ENCODE data around the gene C20orf141. TPM values are rescaled to one million over a fixed set of nuclear protein-coding genes. Genes with fewer than 3 reads are reported as not detected.

The C20orf141 gene
- total RNA-seq, 2 donors from 2014 or later: not detected

- DNase-seq (ENCODE audit: low spot score): no peak
- intact Hi-C loops (cut with DNase I): no loop called here
Measured at GRCh38 chr20:2838847-2839671, 24.3 kb downstream of the C20orf141 start.

- intact Hi-C loops (cut with DNase I): no loop called here
- DNase-seq (ENCODE audit: low spot score): no peak
Measured at GRCh38 chr20:2839732-2840137, 24.9 kb downstream of the C20orf141 start.

- DNase-seq (ENCODE audit: low spot score): peak; percentile 97
- intact Hi-C loops (cut with DNase I): no loop called here
Measured at GRCh38 chr20:2840138-2840966, 25.6 kb downstream of the C20orf141 start, which contains the start of the genes PCED1A and VPS16. PCED1A (minus strand) TSS chr20:2840655; CDS start chr20:2839912, 743 bp downstream. VPS16 (plus strand) TSS chr20:2840745; CDS start chr20:2840775, 30 bp downstream.

- DNase-seq (ENCODE audit: low spot score): peak; percentile 94
- intact Hi-C loops (cut with DNase I): no loop called here
Measured at GRCh38 chr20:2840967-2841531, 26.3 kb downstream of the C20orf141 start.

- intact Hi-C loops (cut with DNase I): no loop called here
- no peak for DNase-seq (ENCODE audit: low spot score)
Measured at GRCh38 chr20:2845607-2846006, 30.8 kb downstream of the C20orf141 start.

DNA sequence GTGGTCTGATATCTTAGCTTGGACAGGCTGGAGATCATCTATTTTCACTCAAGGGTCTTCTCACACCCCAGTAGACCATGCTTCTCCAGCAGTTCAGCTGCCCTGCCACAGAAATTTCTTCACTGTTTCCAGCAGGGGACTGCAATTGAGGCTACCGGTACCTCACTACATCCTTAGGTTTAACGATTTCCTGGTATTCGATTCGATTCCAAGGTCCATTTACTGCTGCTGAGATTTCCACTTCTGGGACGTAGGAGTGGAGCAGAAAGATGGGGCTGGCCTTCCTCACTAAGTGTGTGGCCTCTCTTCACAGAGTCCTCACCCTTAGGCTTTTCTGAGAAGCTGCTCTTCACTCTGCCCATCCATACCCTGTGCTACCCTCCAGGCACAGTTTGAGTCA, 31.9 kb downstream of the C20orf141 start:
- intact Hi-C loops (cut with DNase I): no loop called here
- no peak for DNase-seq (ENCODE audit: low spot score)

GRCh38 chr20:2847802-2848201, 33.0 kb downstream of the C20orf141 start:
- DNase-seq (ENCODE audit: low spot score): no peak
- intact Hi-C loops (cut with DNase I): no loop called here

DNA sequence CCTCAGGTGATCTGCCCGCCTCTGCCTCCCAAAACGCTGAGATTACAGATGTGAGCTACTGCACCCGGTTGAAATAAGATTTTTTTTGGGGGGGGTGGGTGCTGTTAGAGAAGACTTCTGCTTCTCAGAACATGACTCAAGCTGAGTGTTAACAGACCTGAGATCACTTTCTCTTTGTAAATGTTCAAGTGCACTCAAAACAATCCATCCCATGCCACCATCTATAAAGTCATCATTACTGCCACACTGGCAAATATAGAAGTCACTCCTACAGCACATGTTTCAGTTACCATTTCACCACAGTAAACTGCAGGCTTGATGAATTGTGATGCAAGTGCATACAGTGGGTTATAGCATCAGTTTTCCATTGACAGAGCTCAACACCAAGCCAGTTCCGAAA, 34.7 kb downstream of the C20orf141 start:
- no peak for DNase-seq (ENCODE audit: low spot score)

DNA sequence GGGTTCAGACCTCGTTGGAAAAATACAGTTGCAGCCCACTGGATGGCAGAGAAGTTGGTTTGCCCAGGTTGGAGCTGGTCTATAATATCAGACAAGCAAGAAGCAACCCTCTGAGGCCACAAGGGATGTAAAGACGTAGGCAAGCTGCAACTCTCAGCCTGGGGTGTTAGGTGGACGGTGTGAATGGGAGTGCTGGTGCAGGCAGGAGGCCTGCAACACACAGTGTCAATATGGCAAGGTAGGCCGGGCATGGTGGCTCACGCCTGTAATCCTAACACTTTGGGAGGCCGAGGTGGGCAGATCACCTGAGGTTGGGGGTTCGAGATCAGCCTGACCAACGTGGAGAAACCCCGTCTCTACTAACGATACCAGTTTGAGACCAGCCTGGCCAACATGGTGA, 36.3 kb downstream of the C20orf141 start:
- no peak for DNase-seq (ENCODE audit: low spot score)
- intact Hi-C loops (cut with DNase I): loop anchor here in 1 of 2 donors (10.0 kb wide), 1 partner anchor 146 kb away; no protein-coding TSS in a partner anchor

More for the DNA sequence above, 34.7 kb downstream of the C20orf141 start:
- intact Hi-C loops (cut with DNase I): no loop called here

DNA sequence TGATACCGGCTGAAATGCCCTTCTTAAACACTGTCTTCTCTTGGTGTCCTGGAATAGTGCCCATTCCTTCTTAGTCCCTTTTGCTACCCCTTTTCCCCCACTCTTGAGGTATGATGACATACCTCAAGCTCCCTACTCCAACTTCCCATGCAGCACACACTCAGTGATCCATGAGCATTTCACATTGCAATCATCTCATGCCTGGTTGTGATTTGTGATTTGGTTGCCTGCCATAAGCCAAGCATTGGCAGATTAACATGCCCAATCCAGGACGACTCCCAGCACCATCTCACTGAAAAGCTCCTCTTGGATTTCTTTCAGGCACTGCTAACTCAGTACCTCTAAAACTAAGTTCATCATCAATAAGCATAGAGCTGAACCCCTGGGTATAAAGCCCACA, 43.8 kb downstream of the C20orf141 start:
- intact Hi-C loops (cut with DNase I): loop anchor here in 1 of 2 donors (10.0 kb wide), 1 partner anchor 154 kb away; no protein-coding TSS in a partner anchor
- no peak for DNase-seq (ENCODE audit: low spot score)

DNA sequence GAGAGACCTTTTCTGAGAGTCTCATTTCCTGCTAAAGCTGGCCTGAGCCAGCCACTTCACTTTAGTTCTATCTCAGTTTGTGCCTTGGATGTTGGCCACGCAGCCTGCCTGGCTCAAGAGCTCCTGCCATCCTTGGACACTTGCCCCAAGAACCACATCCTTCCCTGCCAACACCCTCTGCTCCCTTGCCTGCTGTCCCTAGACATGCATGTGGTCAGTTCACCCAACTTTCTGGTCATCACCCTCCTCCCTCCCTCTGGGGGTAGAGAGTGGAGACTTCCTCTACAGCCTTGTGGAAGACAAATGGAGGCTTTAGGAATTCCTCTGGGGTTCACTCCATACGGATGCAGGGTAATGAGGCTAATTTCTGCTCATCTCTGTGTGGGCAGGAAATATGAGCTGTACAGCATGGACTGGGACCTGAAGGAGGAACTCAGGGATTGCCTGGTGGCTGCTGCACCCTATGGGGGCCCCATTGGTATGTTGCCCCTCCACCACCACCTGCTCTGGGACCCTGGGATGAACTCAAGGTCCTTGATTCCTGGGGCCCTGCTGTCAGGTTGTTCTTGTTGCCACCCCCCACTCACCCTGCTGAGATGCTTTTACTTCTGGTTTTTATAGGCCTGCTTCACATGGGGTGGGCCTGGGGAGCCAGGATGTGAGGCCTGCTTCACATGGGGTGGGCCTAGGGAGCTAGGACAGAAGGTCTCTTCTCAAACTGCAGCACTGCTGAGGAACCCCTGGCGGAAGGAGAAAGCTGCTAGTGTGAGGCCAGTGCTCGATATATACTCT, 44.7 kb downstream of the C20orf141 start:
- DNase-seq (ENCODE audit: low spot score): no peak
- intact Hi-C loops (cut with DNase I): loop anchor here in 1 of 2 donors (10.0 kb wide), 1 partner anchor 155 kb away; no protein-coding TSS in a partner anchor

GRCh38 chr20:2864626-2865025, 49.8 kb downstream of the C20orf141 start:
- intact Hi-C loops (cut with DNase I): no loop called here
- no peak for DNase-seq (ENCODE audit: low spot score)

- intact Hi-C loops (cut with DNase I): no loop called here
- DNase-seq (ENCODE audit: low spot score): no peak
Measured at GRCh38 chr20:2865101-2865500, 50.3 kb downstream of the C20orf141 start.

Other genes starting within 250 kb of the C20orf141 start
- 10 to 100 TPM; 78.7 to 79.7 TPM for gene NOP56, start 162.4 kb upstream of the C20orf141 start, total RNA-seq
- 10 to 100 TPM; 47.3 to 48.3 TPM for gene IDH3B, start 150.8 kb upstream of the C20orf141 start, total RNA-seq
- 10 to 100 TPM; 11.1 to 17.4 TPM for gene EBF4, start 122.2 kb upstream of the C20orf141 start, total RNA-seq
- gene CPXM1, start 14.4 kb upstream of the C20orf141 start, total RNA-seq: 10 to 100 TPM in 1 of 2 donors, 1 to 10 TPM in 1; 9.6 to 36.6 TPM
- not detected for gene TMEM239, start 1.4 kb downstream of the C20orf141 start, total RNA-seq
- gene PCED1A, start 25.7 kb downstream of the C20orf141 start, total RNA-seq: 10 to 100 TPM; 20.1 to 24.8 TPM
- gene VPS16, start 25.8 kb downstream of the C20orf141 start, total RNA-seq: 10 to 100 TPM; 32.3 to 33.1 TPM
- gene PTPRA, start 58.5 kb downstream of the C20orf141 start, total RNA-seq: 10 to 100 TPM; 49.2 to 62.5 TPM
- under 1 TPM in 1 of 2 donors, not detected in 1; 0.43 TPM for gene GNRH2, start 228.6 kb downstream of the C20orf141 start, total RNA-seq
- 10 to 100 TPM; 22.4 to 26.2 TPM for gene MRPS26, start 231.1 kb downstream of the C20orf141 start, total RNA-seq